Measurements from ENCODE around the gene ZRANB1.

GRCh38 chr10:125037145-125037877 lies 95.4 kb downstream of the ZRANB1 start:
- TF ChIP-seq MYC (IDR thresholded peaks at IDR 0.05; ENCODE audit: low read depth, low read length) (no peak), CTCF (IDR thresholded peaks at IDR 0.05; ENCODE audit: low read depth, low read length) (no peak), MAX (IDR thresholded peaks at IDR 0.05; ENCODE audit: low read depth, low read length) (no peak)

Measured in NB4 (cell line).